Measurements from ENCODE around the gene LTK.

DNA sequence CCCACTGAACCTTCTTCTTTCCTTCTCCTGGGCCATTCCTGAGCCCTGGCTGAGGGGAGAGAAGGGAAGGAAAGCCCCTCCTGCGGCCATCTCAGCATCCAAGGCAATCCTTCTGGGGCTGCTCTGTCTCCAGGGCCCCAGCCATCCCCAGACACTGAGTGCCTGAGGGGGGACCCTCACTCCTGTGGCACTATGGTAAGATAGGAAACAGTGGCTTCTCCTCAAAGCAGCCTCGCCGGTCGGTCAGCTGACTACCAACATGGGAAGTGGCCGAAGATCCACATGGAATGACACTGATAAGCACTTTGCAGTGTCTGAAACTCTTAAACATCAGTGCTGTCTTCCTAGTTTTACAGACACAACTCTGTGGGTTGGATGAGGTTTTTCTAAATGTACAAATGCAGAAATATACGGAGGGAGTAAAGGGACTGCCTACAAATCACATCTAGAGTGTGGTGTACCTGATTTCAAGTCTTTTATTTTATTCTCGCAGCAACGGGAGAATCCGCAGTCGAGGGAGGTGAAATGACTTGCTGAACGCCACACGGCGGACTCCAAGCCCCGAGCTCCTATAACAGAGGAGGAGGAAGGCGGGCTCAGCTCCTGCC is 20.9 kb downstream of the LTK start:
- TF ChIP-seq, protein P1, sequence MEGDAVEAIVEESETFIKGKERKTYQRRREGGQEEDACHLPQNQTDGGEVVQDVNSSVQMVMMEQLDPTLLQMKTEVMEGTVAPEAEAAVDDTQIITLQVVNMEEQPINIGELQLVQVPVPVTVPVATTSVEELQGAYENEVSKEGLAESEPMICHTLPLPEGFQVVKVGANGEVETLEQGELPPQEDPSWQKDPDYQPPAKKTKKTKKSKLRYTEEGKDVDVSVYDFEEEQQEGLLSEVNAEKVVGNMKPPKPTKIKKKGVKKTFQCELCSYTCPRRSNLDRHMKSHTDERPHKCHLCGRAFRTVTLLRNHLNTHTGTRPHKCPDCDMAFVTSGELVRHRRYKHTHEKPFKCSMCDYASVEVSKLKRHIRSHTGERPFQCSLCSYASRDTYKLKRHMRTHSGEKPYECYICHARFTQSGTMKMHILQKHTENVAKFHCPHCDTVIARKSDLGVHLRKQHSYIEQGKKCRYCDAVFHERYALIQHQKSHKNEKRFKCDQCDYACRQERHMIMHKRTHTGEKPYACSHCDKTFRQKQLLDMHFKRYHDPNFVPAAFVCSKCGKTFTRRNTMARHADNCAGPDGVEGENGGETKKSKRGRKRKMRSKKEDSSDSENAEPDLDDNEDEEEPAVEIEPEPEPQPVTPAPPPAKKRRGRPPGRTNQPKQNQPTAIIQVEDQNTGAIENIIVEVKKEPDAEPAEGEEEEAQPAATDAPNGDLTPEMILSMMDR (conservative IDR thresholded peaks at IDR 0.05): no peak
- TF ChIP-seq ZFX (IDR thresholded peaks at IDR 0.05): no peak
